DOHH2 (cell line): ENCODE results near the gene EPHB3.

Experiments
- H3F3A ChIP-seq: fragments of 200-600 bp; sonication (generic), shearing (Covaris generic); 2 replicates; pipeline ENCODE4 v1.6.0; 2016; ENCODE audit warnings: antibody characterized with exemption, mild to moderate bottlenecking; ENCODE audit not compliant: control insufficient read depth, insufficient read depth
- H3K27ac ChIP-seq: fragments of 200-600 bp; sonication (generic); 2 replicates; pipeline ENCODE4 v1.5.1; 2014; ENCODE audit warnings: low read depth, mild to moderate bottlenecking, low read length, moderate library complexity
- H3K27me3 ChIP-seq: fragments of 200-600 bp; sonication (generic); 2 replicates; pipeline ENCODE4 v1.6.1; 2014; ENCODE audit warnings: mild to moderate bottlenecking, low read length, mixed read lengths; ENCODE audit not compliant: control insufficient read depth
- H3K36me3 ChIP-seq: fragments of 200-600 bp; sonication (generic); 2 replicates; pipeline ENCODE4 v1.6.1; 2014; ENCODE audit warnings: mild to moderate bottlenecking, low read length, moderate library complexity, mixed read lengths; ENCODE audit not compliant: control insufficient read depth
- H3K4me1 ChIP-seq: fragments of 200-600 bp; sonication (generic); 2 replicates; pipeline ENCODE4 v1.6.1; 2014; ENCODE audit warnings: mild to moderate bottlenecking, low read length, mixed read lengths; ENCODE audit not compliant: control insufficient read depth
- H3K4me2 ChIP-seq: fragments of 200-600 bp; sonication (generic); 2 replicates; pipeline ENCODE4 v1.6.0; 2014; ENCODE audit warnings: mild to moderate bottlenecking, low read length, moderate library complexity
- H3K4me3 ChIP-seq: fragments of 200-600 bp; sonication (generic); 2 replicates; pipeline ENCODE4 v1.5.1; 2014; ENCODE audit warnings: mild to moderate bottlenecking, low read length, mixed read lengths
- H3K79me2 ChIP-seq: fragments of 200-600 bp; sonication (generic); 2 replicates; pipeline ENCODE4 v1.6.1; 2014; ENCODE audit warnings: mild to moderate bottlenecking, low read length, mixed read lengths; ENCODE audit not compliant: control insufficient read depth
- H3K9me2 ChIP-seq: fragments of 200-600 bp; sonication (generic); replicated peaks from 2 replicates; pipeline ENCODE4 v1.6.1; 2014; ENCODE audit warnings: mild to moderate bottlenecking, low read length, mixed read lengths; ENCODE audit not compliant: control insufficient read depth
- H3K9me3 ChIP-seq: fragments of 200-600 bp; sonication (generic); 2 replicates; pipeline ENCODE4 v1.6.1; 2014; ENCODE audit warnings: antibody characterized with exemption, low read length, mixed read lengths; ENCODE audit not compliant: control insufficient read depth, insufficient read depth
- H4K20me1 ChIP-seq: fragments of 200-600 bp; sonication (generic); 2 replicates; pipeline ENCODE4 v1.6.0; 2014; ENCODE audit warnings: low read depth, mild to moderate bottlenecking, antibody characterized with exemption, low read length, moderate library complexity; ENCODE audit not compliant: control insufficient read depth, insufficient read depth
- EZH2phosphoT487 ChIP-seq: fragments of 200-600 bp; sonication (generic); IDR thresholded peaks from 2 replicates; pipeline ENCODE4 v1.6.1; 2017; ENCODE audit warnings: borderline replicate concordance, mild to moderate bottlenecking, antibody characterized with exemption, low read length, moderate library complexity, mixed read lengths
- TF ChIP-seq, protein P1 (sequence below): fragments of 200-600 bp; sonication (generic); IDR thresholded peaks from one replicate; pipeline ENCODE4 v1.5.1; 2014; ENCODE audit warnings: antibody characterized with exemption, mild to moderate bottlenecking, low read depth, low read length; ENCODE audit not compliant: poor library complexity, severe bottlenecking

Gene EPHB3

DNA sequence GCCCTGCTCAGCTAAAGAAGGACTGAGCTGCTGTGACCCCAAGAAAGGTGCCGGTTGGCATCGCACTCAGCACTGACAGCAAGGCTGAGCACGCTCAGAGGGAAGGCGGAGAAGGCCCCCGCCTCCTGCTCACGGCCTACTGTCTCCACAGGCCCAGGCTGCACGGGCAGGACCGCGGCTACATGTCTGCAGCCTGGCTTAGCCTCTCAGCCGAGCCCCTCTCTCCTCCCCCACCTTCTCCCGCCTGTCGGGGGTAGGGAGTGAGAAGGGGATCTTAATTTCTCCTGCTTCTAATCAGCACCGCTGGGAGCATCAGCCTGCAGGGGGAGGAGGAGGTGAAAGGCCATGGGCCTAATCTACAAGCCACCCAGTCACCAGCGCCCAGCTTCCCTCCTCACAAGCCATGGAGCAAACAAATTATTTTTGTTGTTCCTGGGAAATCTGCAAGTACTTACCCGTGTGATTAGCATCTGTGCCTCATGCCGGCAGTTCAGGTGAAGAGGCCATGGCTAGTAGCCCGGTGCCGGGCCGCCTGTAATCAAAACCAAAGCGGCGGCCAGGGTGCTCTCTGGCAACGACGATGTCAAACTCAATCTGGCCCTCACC, 68.1 kb downstream of the EPHB3 start:
- no peak overlapping the region for H3K27ac ChIP-seq
- no peaks in the 10 kb centered on the region for H3K9me3 ChIP-seq
- no peak overlapping the region for H3K4me3 ChIP-seq
- H4K20me1 ChIP-seq: no peaks in the 10 kb centered on the region
- H3F3A ChIP-seq: no peaks in the 10 kb centered on the region
- no peak overlapping the region for H3K4me2 ChIP-seq
- H3K4me1 ChIP-seq: no peaks in the 10 kb centered on the region
- H3K36me3 ChIP-seq: no peaks in the 10 kb centered on the region
- no peaks in the 10 kb centered on the region for H3K9me2 ChIP-seq
- TF ChIP-seq, protein P1, sequence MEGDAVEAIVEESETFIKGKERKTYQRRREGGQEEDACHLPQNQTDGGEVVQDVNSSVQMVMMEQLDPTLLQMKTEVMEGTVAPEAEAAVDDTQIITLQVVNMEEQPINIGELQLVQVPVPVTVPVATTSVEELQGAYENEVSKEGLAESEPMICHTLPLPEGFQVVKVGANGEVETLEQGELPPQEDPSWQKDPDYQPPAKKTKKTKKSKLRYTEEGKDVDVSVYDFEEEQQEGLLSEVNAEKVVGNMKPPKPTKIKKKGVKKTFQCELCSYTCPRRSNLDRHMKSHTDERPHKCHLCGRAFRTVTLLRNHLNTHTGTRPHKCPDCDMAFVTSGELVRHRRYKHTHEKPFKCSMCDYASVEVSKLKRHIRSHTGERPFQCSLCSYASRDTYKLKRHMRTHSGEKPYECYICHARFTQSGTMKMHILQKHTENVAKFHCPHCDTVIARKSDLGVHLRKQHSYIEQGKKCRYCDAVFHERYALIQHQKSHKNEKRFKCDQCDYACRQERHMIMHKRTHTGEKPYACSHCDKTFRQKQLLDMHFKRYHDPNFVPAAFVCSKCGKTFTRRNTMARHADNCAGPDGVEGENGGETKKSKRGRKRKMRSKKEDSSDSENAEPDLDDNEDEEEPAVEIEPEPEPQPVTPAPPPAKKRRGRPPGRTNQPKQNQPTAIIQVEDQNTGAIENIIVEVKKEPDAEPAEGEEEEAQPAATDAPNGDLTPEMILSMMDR: no peak
- no peak for TF ChIP-seq EZH2phosphoT487
- no peaks in the 10 kb centered on the region for H3K79me2 ChIP-seq
- peaks cover 7% of the 10 kb centered on the region; the same call in 1 of the 2 replicates for H3K27me3 ChIP-seq

DNA sequence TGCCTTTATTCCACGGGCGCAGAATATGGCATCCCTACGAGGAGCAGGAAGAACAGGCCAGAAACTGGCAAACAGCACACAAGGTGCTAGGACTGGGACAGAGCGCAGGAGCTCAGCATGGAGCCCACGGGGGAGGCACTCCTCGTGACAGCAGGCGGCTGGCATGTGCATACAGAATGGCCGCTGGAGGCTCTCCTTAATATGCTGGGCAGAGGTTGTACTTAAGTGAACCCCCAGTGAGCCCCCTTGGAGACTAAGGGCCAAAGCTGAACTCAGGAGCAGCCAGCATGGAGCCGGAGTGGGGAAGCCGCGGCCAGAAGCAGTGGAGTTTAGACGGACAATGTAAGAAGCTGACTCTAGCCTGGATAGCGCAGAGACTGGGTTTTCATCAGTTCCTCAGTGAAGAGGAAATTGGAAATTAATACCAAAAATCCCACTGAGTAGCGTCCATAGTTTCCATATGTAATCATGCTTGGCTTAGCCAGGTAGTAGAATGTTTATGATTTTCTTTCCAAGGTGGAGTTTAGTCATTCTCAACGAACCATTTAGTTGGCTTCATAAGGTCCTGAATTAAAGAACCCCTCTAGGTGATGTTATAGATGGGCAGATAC, 69.4 kb downstream of the EPHB3 start:
- Histone ChIP-seq H3K4me3 (no peak overlapping the region), H3K4me2 (no peak overlapping the region), H3K36me3 (no peaks in the 10 kb centered on the region), H3K9me2 (no peaks in the 10 kb centered on the region), H3K79me2 (no peaks in the 10 kb centered on the region), H3K4me1 (no peaks in the 10 kb centered on the region), H3F3A (no peaks in the 10 kb centered on the region), H4K20me1 (no peaks in the 10 kb centered on the region), H3K9me3 (no peaks in the 10 kb centered on the region), H3K27ac (no peak overlapping the region), H3K27me3 (0 out of 2 replicates have a peak, but pooled peaks cover 4% of the 10 kb centered on the region)
- TF ChIP-seq, protein P1: no peak
- no peak for TF ChIP-seq EZH2phosphoT487

DNA sequence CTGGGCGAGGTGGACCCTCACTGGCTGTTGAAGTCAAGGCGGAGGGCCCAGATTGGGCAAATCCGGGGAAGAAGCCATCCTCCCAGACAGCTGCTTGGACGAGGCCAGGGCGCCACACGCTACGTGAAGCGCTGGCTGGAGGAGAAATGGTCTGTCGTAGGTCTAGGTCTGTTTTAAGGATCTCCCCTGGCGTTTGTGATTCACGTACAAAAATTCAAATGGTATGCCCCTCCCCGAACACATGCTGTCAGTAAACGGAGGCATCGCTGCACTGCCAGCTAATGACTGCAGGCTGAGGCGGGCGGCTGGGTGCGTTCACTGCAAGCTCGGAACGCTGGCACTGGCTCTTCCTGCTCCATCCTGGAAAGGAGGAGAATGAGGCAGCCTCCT, 69.9 kb downstream of the EPHB3 start:
- H3K9me2 ChIP-seq: no peaks in the 10 kb centered on the region
- no peaks in the 10 kb centered on the region for H4K20me1 ChIP-seq
- no peak overlapping the region for H3K4me2 ChIP-seq
- no peaks in the 10 kb centered on the region for H3K36me3 ChIP-seq
- no peak overlapping the region for H3K4me3 ChIP-seq
- no peak overlapping the region for H3K27ac ChIP-seq
- no peaks in the 10 kb centered on the region for H3K79me2 ChIP-seq
- TF ChIP-seq, protein P1: no peak
- no peak for TF ChIP-seq EZH2phosphoT487
- H3K9me3 ChIP-seq: no peaks in the 10 kb centered on the region
- H3F3A ChIP-seq: no peaks in the 10 kb centered on the region
- no peaks in the 10 kb centered on the region for H3K4me1 ChIP-seq
- 0 out of 2 replicates have a peak, but pooled peaks cover 4% of the 10 kb centered on the region for H3K27me3 ChIP-seq
